Natural killer cell (primary cell): ENCODE data around the gene RAMACL. TPM values are rescaled to one million over a fixed set of nuclear protein-coding genes. Genes with fewer than 3 reads are reported as not detected.

Experiments
- ATAC-seq, 3 donors: fragments of 150-1000 bp in 2 of 3; fragments of 200-7000 bp in 1 of 3; cut with Tn5 transposase; 1 replicate in 1 of 3; 2 replicates in 2 of 3; pipeline ENCODE4 v1.10.0; 2021; ENCODE audit warnings: mild to moderate bottlenecking in 2 of 3, moderate library complexity in 2 of 3
- DNase-seq, 2 donors: peaks; one replicate each; pipeline versions ENCODE4 v3.0.0 to v3.0.0-alpha.2; 2013 to 2021; ENCODE audit warnings: mixed read lengths in 1 of 2
- H3K27ac ChIP-seq: one replicate; pipeline ENCODE4 v1.5.1; 2013; ENCODE audit warnings: mild to moderate bottlenecking, low read length
- H3K27me3 ChIP-seq: one replicate; pipeline ENCODE4 v1.6.1; 2013; ENCODE audit warnings: low read length; ENCODE audit not compliant: control insufficient read depth, insufficient read depth
- H3K36me3 ChIP-seq: one replicate; pipeline ENCODE4 v1.6.1; 2013; ENCODE audit warnings: low read length; ENCODE audit not compliant: control insufficient read depth, insufficient read depth
- H3K4me1 ChIP-seq: one replicate; pipeline ENCODE4 v1.6.1; 2013; ENCODE audit warnings: low read length; ENCODE audit not compliant: control insufficient read depth, insufficient read depth
- H3K4me3 ChIP-seq: one replicate; pipeline ENCODE4 v1.5.1; 2013; ENCODE audit warnings: low read length
- H3K9me3 ChIP-seq: one replicate; pipeline ENCODE4 v1.6.1; 2013; ENCODE audit warnings: low read length; ENCODE audit not compliant: control insufficient read depth, insufficient read depth
- H3K27ac Mint-ChIP-seq, 2 donors: one replicate each; pipeline ENCODE4 v1.8.0; 2022; ENCODE audit warnings: mild to moderate bottlenecking in 2 of 2, mixed read lengths in 2 of 2, moderate library complexity in 1 of 2
- H3K27me3 Mint-ChIP-seq, 2 donors: one replicate each; pipeline ENCODE4 v1.8.0; 2022; ENCODE audit warnings: low read depth in 2 of 2, mixed read lengths in 2 of 2
- H3K36me3 Mint-ChIP-seq: one replicate; pipeline ENCODE4 v1.8.0; 2022; ENCODE audit warnings: mixed read lengths
- H3K4me1 Mint-ChIP-seq, 2 donors: one replicate each; pipeline ENCODE4 v1.8.0; 2022; ENCODE audit warnings: mixed read lengths in 2 of 2
- H3K4me3 Mint-ChIP-seq: one replicate; pipeline ENCODE4 v1.8.0; 2022; ENCODE audit warnings: mild to moderate bottlenecking, moderate library complexity, mixed read lengths
- H3K9me3 Mint-ChIP-seq, 2 donors: one replicate each; pipeline ENCODE4 v1.8.0; 2022; ENCODE audit warnings: mixed read lengths in 2 of 2
- WGBS: methylation state at CpG from one replicate; pipeline ENCODE4 v1.1.7; 2013; ENCODE audit warnings: missing lambda C conversion rate; ENCODE audit not compliant: insufficient coverage; 5-methylcytosine and 5-hydroxymethylcytosine counted together
- intact Hi-C: fragments of 100-400 bp; cut with micrococcal nuclease; formaldehyde crosslinking; loops from one replicate; pipeline ENCODE4 v1.14.2; 2022
- total RNA-seq, 4 donors: library from RNA; stranded (reverse); fragments of 120-200 nt in 1 of 4; gene quantifications; one replicate each; pipeline versions ENCODE4 v1.2.3 to v1.2.4, GENCODE V29; 2013 to 2022
- TF ChIP-seq, protein P1 (sequence below): fragments of 200-600 bp; IDR thresholded peaks from one replicate; pipeline ENCODE4 v1.8.0; 2022; ENCODE audit warnings: antibody characterized with exemption

The RAMACL gene
- total RNA-seq, 3 donors from 2014 or later (not counting 1 experiment from before 2014, with no cell fraction given) = 0.68 to 5.6 (median 1.1) TPM

DNA sequence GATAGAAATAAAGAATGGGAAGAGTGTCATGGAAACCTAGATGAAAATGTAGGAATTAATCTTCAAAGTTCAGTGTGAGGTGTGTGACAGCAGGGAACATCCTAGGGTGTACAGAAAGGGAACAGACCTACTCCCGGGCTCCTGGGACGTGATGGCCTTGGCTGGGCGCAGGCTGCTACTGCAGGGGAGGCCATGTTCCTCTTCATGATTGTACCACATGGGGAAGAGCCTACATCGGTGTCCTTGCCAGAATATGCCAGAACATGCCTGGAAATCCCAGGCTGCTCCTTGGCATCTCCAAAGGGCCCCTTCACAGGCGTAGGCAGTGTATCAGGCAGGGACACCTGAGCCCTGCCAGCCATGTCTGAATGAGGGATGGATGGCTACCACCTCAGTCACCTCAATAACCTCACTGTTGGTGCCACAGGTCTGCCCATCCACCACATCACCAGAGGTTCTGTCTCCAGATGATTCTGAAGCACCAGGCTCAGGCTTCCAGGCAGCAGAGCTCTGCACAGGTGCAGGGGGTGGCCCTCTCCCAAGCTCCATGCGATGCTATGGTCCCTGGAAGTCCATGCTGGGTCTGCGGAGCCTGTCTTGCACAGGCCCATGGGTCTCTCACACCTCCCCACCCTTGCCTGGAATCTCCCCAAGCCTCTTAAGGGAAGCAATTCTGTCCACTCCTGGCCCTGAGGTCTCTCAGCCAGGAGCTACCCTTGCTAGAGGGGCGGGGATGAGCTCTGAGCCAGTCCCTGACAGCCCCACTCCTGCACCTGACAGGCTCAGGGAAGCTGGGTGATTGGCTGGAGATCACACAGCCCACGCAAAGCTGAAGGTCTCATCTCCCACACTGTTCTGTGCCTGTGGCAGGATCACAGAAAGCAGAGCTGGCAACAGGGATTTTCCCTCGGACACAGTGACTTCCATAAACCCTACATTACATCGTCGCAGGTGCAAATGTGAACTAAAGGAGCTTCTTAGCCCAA is 20.2 kb downstream of the RAMACL start:
- Mint-ChIP-seq H3K9me3 (no peaks in the 10 kb centered on the region), H3K27me3 (peaks cover 11% of the 10 kb centered on the region in 2 donors), H3K27ac (no peak overlapping the region), H3K4me1 (no peaks in the 10 kb centered on the region), H3K36me3 (no peaks in the 10 kb centered on the region), H3K4me3 (no peak overlapping the region)
- Histone ChIP-seq H3K27ac (no peak overlapping the region), H3K36me3 (no peaks in the 10 kb centered on the region), H3K27me3 (no peaks in the 10 kb centered on the region), H3K4me3 (no peak overlapping the region), H3K4me1 (no peaks in the 10 kb centered on the region), H3K9me3 (no peaks in the 10 kb centered on the region)
- intact Hi-C loops = no loop called here
- TF ChIP-seq, protein P1, sequence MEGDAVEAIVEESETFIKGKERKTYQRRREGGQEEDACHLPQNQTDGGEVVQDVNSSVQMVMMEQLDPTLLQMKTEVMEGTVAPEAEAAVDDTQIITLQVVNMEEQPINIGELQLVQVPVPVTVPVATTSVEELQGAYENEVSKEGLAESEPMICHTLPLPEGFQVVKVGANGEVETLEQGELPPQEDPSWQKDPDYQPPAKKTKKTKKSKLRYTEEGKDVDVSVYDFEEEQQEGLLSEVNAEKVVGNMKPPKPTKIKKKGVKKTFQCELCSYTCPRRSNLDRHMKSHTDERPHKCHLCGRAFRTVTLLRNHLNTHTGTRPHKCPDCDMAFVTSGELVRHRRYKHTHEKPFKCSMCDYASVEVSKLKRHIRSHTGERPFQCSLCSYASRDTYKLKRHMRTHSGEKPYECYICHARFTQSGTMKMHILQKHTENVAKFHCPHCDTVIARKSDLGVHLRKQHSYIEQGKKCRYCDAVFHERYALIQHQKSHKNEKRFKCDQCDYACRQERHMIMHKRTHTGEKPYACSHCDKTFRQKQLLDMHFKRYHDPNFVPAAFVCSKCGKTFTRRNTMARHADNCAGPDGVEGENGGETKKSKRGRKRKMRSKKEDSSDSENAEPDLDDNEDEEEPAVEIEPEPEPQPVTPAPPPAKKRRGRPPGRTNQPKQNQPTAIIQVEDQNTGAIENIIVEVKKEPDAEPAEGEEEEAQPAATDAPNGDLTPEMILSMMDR = no peak
- no peak for ATAC-seq
- no peak for DNase-seq
- WGBS = 92% methylated on average over 12 of the region's 12 CpGs

DNA sequence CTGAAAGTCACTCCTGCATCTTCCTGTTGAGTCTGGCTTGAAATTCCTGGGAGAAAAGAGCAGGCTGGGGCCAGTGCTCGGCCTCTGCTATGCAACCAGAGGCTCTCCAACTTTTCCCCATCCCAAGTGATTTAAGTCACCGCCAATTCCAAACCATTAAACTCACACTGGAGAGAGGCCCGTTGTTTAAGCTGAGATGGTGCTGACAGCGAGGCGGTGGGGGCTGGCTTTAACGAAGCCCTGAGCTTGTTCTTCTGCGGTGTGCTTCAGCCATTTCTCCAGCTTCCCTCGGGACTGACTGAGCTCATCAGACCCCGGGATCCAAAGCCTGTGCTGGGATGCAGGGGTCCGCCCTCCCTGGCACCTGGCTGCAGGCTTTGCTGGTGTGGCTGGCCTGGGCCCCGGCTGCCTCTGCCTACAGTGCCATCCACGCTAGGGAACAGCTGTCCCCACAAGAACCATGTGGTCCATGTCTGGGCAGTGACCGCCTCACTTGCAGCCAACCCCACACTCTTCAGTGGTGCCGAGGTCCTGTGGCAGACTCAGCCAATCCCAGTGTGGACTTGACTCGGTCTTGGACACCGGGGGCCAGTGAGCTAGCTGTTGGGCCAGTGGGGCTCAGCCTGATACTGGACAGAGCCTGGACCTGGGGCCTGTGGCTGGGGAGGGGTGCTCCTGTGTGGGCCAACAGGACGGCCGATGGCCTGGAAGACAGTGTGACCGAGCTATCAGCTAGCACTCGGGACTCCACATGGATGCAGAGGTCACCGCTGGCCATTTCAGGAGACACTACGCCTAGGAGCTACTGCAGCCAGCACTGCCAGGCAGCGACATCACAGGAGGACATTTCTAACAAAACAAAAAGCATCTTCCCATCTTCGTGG is 21.2 kb downstream of the RAMACL start:
- no peak for DNase-seq
- no peaks in the 10 kb centered on the region for H3K4me1 ChIP-seq
- Mint-ChIP-seq H3K27ac (no peak overlapping the region), H3K4me3 (no peak overlapping the region), H3K9me3 (no peaks in the 10 kb centered on the region), H3K27me3 (peaks cover 11% of the 10 kb centered on the region in 2 donors), H3K36me3 (no peaks in the 10 kb centered on the region), H3K4me1 (no peaks in the 10 kb centered on the region)
- no peaks in the 10 kb centered on the region for H3K36me3 ChIP-seq
- H3K27ac ChIP-seq = no peak overlapping the region
- WGBS = 94% methylated on average over 24 of the region's 24 CpGs
- H3K27me3 ChIP-seq = no peaks in the 10 kb centered on the region
- H3K4me3 ChIP-seq = no peak overlapping the region
- TF ChIP-seq, protein P1 = no peak
- H3K9me3 ChIP-seq = no peaks in the 10 kb centered on the region
- no peak for ATAC-seq
- intact Hi-C loops = no loop called here

DNA sequence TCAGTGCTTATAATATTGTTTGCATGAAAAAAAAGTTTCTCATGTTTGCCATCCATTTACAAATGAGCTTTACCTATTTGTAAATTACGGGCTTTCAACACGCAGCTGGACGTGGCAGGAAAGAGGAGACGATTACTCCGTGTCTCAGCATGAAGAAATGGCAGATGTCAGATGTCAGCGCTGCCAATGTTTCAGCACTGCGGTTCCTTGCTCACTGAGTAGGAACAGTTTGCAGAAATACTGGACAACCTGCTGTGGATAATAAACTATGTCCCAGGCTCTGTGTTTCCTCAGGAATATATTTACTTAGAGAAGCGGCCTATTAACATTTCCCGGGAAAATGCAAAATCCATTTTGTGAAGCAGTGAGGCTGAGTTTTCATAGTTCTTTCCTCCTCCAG is 22.7 kb downstream of the RAMACL start:
- intact Hi-C loops = no loop called here
- Histone ChIP-seq H3K9me3 (no peaks in the 10 kb centered on the region), H3K36me3 (no peaks in the 10 kb centered on the region), H3K27me3 (no peaks in the 10 kb centered on the region), H3K4me1 (no peaks in the 10 kb centered on the region), H3K27ac (no peak overlapping the region), H3K4me3 (no peak overlapping the region)
- ATAC-seq (no peak), DNase-seq (no peak)
- Mint-ChIP-seq H3K9me3 (no peaks in the 10 kb centered on the region), H3K4me1 (no peaks in the 10 kb centered on the region), H3K27ac (no peak overlapping the region), H3K27me3 (peaks cover 11 to 17% of the 10 kb centered on the region in 2 donors), H3K36me3 (peaks cover 6% of the 10 kb centered on the region), H3K4me3 (no peak overlapping the region)
- 79% methylated on average over 9 of the region's 9 CpGs for WGBS
- TF ChIP-seq, protein P1 = no peak
